Loucy (cell line): Measurements from ENCODE around the gene RIN3.

ENCODE experiments used
- EZH2phosphoT487 ChIP-seq: fragments of 200-600 bp; IDR thresholded peaks from 2 replicates; pipeline ENCODE4 v1.6.1; 2018; ENCODE audit warnings: antibody characterized with exemption, mild to moderate bottlenecking, moderate library complexity, borderline replicate concordance
- TF ChIP-seq, protein P1 (sequence below): fragments of 200-600 bp; sonication (generic); conservative IDR thresholded peaks from 2 replicates; pipeline ENCODE4 v1.5.1; 2014; ENCODE audit warnings: mild to moderate bottlenecking, antibody characterized with exemption, low read length

- TF ChIP-seq, protein P1, sequence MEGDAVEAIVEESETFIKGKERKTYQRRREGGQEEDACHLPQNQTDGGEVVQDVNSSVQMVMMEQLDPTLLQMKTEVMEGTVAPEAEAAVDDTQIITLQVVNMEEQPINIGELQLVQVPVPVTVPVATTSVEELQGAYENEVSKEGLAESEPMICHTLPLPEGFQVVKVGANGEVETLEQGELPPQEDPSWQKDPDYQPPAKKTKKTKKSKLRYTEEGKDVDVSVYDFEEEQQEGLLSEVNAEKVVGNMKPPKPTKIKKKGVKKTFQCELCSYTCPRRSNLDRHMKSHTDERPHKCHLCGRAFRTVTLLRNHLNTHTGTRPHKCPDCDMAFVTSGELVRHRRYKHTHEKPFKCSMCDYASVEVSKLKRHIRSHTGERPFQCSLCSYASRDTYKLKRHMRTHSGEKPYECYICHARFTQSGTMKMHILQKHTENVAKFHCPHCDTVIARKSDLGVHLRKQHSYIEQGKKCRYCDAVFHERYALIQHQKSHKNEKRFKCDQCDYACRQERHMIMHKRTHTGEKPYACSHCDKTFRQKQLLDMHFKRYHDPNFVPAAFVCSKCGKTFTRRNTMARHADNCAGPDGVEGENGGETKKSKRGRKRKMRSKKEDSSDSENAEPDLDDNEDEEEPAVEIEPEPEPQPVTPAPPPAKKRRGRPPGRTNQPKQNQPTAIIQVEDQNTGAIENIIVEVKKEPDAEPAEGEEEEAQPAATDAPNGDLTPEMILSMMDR: no peak
- TF ChIP-seq EZH2phosphoT487: no peak
These were observed 127.7 kb downstream of the RIN3 start for GRCh38 chr14:92641306-92641705.
